ENCODE measurements around the gene CREG2.

DNA sequence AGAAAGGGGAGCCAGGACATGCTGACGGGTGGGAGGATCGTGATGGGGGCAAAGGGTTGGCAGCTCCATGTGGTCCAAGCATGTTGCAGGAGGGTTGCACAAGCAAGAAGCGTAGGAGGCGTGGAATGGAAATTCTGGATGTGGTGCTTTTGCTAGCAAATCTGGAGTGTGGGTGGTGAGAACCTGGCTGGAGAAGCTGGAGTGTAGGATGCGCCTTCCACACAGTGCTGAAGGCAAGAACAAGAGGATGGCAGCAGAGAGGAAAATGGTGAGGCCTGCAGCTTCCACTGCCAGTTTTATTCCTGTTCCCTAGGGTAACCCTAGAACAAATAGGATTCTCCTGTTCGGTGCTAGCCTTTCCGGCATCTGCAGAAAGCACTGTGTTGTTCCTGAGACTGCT is 22.4 kb downstream of the CREG2 start:
- no peak for TF ChIP-seq POLR2AphosphoS5 (IDR thresholded peaks at IDR 0.05)
- no peak for TF ChIP-seq POLR2A (IDR thresholded peaks at IDR 0.05)
